GM19239 (cell line): Measurements from ENCODE around the gene MRO.
"Not testable (repeated sequence)": the region's sequence is repeated elsewhere in the genome, so short reads cannot be mapped to it uniquely, and the experiment has no call there.

Experiments
- DNase-seq: peaks from one replicate; pipeline ENCODE4 v3.0.0; 2011; ENCODE audit warnings: low spot score; ENCODE audit not compliant: insufficient read length
- FAIRE-seq: peaks from 2 replicates; lab custom pipeline; 2011; peaks lifted over from hg19 to GRCh38; lab: Jason Lieb, UNC

MRO gene

GRCh38 chr18:50819728-50820378 lies at the start of gene MRO:
Gene MRO, minus strand, starts transcription at chr18:50820016. Its CDS starts 10,616 bp downstream, at chr18:50809400.
- DNase-seq (peak; percentile 65), FAIRE-seq (peak; percentile 84)

DNA sequence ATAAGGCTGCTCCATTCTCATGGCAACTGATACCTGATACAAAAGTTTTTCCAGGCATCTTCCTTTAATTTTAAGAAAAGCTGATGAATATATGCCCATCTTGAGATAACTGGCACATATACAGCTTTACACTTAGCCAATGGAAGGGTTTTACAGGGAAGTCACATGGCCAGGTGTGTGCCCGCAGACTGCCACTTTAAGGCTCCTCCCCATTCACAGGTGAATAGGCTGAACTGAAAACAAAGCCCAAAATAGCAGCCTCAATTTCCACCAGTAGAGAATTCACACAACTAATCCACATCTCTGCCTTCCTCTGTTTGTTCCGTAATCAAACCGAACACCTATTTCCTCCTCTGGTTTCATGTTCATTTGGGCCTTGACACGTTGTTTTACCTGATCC lies 49.3 kb upstream of the MRO start:
- DNase-seq (no peak), FAIRE-seq (no peak)

DNA sequence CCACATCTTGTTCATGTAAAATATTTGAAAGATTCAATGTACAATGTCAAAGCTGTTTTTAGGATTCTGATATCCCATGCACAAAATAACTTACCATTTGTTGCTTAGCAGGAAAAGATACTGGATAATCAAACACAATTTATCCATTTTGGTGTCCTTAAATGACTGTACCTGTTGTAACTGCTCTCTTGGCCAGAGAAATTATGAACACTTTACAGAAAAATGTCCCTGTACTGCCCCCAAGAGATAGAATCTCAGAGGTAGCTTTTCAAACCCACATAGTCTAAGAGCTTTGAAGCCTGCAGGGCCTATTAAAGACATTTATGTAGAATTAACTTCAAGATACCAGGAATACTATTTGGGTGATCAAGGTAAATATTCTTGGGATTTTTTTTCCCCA lies 46.9 kb upstream of the MRO start:
- DNase-seq: no peak
- no peak for FAIRE-seq

- FAIRE-seq (no peak), DNase-seq (no peak)
Measured at GRCh38 chr18:50863840-50864375, 44.1 kb upstream of the MRO start.

- no peak for FAIRE-seq
- no peak for DNase-seq
Measured at GRCh38 chr18:50862401-50862800, 42.6 kb upstream of the MRO start.

DNA sequence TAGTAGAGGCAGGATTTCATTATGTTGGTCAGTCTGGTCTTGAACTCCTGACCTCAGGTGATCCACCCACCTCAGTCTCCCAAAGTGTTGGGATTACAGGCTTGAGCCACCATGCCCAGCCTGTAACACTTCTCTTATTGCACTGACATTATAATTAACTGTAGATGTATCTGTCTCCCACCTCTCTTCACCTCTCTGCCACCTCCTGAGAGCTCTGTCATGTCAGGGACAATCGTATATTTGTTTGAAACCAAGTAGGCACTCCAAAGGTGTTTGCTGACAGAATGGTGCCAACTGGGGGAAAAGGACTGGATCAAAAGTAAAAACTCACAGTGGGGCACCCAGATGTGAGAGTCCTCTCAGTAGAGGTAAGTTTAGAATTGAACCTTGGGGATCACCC lies 41.8 kb upstream of the MRO start:
- DNase-seq (no peak), FAIRE-seq (no peak)

GRCh38 chr18:50859793-50860555 lies 40.2 kb upstream of the MRO start:
- DNase-seq: no peak
- no peak for FAIRE-seq

DNA sequence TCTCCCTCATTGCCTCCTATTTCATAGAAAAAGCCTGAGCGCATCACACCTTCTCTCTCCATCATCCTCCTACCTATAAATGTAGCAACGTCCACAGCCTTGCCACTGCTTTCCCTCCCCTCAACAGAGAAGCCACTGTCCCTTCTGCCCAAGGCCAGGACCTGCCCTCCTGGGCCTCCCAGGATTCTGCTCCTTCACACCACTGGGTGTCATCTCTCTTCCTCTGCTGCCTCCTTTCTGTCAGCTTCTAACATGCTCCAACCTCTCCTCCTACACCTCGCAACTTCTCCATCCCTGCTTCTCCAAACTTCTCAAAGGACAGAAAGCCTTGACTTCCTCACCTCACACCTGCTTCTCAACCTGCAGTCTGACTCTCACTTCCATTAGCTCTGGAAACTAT lies 37.9 kb upstream of the MRO start:
- no peak for DNase-seq
- FAIRE-seq: no peak

DNA sequence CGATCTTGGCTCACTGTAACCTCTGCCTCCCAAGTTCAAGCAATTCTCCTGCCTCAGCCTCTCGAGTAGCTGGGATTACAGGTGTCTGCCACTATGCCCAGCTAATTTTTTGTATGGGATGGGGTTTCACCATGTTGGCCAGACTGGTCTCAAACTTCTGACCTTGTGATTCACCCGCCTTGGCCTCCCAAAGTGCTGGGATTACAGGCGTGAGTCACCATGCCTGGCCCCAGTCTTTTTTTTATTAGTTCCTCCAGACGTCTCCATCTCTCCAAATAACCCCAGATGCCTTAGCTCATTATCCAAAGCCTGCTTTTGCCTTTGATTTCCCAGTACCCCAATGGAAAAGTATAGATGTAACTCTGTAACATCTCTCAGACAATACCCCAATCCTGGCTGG lies 37.4 kb upstream of the MRO start:
- not testable (repeated sequence) for FAIRE-seq

GRCh38 chr18:50855976-50856757 lies 36.4 kb upstream of the MRO start:
- FAIRE-seq: no peak
- DNase-seq: no peak

More for the DNA sequence above, 37.4 kb upstream of the MRO start:
- not testable (repeated sequence) for DNase-seq

GRCh38 chr18:50853863-50854271 lies 34.1 kb upstream of the MRO start:
- FAIRE-seq (no peak), DNase-seq (no peak)

GRCh38 chr18:50850307-50851065 lies 30.7 kb upstream of the MRO start:
- DNase-seq (no peak), FAIRE-seq (no peak)

DNA sequence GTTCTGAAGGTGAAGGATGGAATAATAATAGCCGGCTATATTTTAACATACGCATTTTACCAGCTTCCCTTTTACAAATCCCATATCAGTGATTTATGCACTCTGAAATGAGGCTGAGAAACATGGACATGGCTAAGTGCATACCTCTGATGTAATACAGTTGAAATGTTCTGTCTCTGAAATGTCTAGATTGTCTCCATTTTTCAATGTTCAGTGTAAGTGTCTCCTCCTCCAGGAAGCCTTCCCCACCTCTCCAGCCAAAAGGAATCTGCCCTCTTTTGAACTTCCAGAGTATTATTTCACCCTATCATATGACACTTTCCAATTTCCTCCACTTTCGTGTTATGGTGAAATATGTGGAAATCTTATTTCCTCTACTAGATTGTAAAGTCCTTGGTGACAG lies 29.6 kb upstream of the MRO start:
- FAIRE-seq (no peak), DNase-seq (no peak)

GRCh38 chr18:50848991-50849390 lies 29.2 kb upstream of the MRO start:
- FAIRE-seq (no peak), DNase-seq (no peak)

- DNase-seq (no peak), FAIRE-seq (no peak)
Measured at GRCh38 chr18:50848061-50848551, 28.3 kb upstream of the MRO start.

GRCh38 chr18:50847192-50847591 lies 27.4 kb upstream of the MRO start:
- FAIRE-seq (no peak), DNase-seq (no peak)

- no peak for FAIRE-seq
- DNase-seq: no peak
Measured at GRCh38 chr18:50844960-50845359, 25.1 kb upstream of the MRO start.

- FAIRE-seq: no peak
- no peak for DNase-seq
Measured at GRCh38 chr18:50844554-50844953, 24.7 kb upstream of the MRO start.

DNA sequence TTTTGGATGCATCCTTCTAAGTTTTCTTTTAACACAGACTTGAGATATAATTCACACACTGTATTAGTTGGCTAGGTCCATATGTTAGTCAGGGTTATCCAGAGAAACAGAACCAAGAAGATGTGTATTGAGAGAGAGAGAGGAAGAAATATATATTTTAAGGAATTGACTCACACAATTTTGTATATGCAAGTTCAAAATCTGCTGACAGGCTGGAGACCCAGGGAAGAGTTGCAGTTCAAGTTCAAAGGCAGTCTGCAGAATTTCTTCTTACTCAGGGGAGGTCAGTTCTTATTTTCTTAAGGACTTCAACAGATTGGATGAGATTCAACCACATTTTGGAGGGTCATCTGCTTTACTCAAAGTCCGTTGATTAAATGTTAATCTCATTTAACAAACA lies 23.0 kb upstream of the MRO start:
- DNase-seq: no peak
- FAIRE-seq: no peak

DNA sequence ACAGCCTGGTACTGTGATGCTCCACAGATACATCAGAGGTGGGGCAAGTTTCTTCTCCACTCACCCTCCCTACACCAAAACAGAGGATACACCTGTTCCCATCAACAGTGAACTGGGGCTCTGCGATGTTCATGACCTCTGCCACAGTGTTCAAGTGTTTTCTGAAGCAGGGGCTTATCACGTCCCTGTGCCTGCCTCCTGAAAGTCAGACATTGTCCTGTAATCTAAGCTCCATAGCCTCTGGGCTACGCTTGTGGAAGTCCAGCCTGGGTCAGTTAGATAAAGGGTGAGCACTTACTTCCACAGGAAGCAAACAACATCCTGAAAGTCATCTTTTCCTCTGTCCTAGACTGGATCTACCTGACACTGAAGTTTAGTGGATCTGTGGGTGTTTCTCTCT lies 20.2 kb upstream of the MRO start:
- FAIRE-seq (no peak), DNase-seq (no peak)
